ENCODE data around the gene DONSON. TPM values are rescaled to one million over a fixed set of nuclear protein-coding genes. Genes with fewer than 3 reads are reported as not detected.

DONSON gene
- total RNA-seq, 1 experiment from 2014 or later: 104 TPM

DNA sequence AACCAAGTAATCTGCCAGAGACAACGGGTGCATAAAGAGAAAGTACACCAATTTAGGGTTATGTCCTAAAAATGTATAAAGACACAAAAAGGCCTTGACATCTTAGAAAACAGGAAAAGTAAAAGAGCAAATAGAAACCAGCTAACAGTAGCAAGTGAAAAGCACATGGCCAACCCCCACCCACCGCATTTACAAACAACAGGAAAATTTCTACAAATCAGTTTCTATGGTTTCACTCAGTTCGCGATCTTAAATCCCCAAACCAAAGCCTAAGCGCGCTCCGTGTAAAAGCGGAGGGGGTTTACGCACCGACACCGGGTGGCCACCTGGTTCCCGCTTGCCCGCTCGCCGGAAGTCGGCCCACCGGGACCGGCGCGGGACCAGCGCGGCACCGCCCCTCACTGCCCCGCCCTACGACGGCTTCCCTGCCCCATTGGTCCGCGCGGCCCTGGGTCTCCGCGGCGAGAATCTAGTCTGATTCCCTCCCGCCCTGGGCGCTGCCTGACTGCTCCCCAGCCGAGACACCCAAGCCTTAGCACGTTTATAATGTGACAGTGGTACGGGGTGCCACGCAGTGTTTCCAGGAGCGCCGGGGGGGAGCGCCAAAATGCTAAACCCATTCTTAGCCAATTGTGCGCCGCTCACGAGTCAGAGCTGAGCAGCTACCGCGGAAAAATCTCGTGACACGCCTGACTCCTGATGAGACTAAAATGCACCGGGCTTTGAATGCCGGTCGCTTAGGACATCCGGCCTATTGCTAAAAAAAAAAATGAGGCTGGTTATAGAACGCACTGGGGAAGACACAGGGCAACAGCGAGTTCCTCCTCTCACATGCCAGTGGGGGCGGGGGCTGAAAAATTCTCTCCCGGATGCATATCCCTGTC lies 46.5 kb downstream of the DONSON start, which contains the start of gene GART:
TSS of gene GART (minus strand) at position 362 of the 884 bp plus-strand sequence. CDS start 2,802 bp downstream, outside the sequence.
- peak; percentile 83 for DNase-seq (ENCODE audit: low spot score)

DNA sequence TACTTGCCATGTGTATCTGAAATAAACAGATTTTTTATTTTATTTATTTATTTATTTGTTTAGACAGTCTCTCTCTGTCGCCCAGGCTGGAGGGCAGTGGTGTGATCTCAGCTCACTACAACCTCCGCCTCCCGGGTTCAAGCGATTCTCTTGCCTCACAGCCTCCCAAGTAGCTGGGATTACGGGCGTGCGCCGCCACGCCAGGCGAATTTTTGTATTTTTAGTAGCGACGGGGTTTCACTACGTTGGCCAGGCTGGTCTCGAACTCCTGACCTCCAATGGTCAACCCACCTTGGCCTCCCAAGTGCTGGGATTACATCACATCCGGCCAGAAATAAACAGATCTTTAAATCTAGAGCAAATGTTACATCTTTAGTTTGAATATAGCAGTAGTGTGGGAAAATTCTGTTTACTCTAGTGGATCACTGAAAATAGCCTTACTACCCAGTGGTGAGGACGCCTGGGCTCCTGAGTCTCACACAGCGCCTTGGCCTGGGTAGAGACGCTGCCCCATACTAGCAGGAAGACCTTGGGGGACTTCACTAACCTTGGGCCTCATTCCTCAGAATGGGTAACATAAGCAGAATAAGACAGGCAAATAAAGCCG lies 47.3 kb downstream of the DONSON start:
- DNase-seq (ENCODE audit: low spot score): peak; percentile 40

DNA sequence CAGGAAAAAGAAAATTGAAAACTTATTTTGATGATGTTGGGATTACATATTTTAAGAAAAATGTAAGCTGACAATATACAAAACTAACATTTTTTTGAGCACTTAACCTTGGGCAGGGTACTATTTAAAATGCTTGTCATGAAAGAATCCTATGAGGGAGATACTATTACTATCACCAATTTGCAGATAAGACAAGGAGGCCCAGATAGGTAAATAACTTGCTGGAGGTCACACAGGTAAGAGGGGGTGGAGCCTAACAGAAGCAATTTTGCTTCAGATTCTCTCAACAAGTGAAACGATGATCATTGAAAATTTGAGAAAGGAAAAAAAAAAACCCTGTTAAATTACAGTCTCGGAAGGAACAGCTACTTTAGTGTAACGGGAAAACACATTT lies 47.8 kb downstream of the DONSON start:
- no peak for DNase-seq (ENCODE audit: low spot score)

DNA sequence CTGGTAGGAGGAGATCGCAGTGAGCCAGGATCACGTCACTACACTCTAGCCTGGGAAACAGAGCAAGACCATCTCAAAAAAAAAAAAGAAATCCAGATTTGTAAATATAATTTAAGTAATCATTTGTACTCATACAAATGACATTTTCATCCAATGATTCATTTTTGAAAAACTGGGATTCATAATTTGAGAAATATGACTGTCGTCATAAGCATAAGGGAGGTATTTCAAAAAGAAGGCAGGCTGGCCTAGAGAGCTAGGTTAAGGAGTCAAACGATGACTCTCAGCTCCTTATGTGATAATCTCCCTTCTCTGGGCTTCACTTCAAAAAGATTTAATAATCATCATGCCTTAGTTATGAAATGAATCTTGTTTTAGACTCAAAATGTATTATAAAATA lies 48.9 kb downstream of the DONSON start:
- no peak for DNase-seq (ENCODE audit: low spot score)

DNA sequence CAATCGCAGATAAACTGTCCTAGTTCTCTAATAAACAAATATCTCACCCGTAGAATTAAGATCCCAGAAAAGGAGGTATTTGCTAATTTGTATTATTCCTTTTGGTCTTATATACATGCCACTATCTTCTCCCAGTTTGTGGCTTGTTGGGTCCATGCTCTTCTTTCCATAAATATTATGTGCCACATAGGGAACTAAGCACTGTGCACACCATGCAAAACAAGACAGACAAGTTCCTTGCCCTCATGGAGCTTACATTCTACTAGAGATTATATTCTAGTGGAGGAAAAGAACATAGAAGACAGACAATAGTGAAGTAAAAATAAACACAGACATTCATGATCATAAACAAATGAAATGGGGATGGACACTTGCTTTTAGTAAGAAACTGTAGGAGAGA lies 51.3 kb downstream of the DONSON start:
- DNase-seq (ENCODE audit: low spot score): no peak

DNA sequence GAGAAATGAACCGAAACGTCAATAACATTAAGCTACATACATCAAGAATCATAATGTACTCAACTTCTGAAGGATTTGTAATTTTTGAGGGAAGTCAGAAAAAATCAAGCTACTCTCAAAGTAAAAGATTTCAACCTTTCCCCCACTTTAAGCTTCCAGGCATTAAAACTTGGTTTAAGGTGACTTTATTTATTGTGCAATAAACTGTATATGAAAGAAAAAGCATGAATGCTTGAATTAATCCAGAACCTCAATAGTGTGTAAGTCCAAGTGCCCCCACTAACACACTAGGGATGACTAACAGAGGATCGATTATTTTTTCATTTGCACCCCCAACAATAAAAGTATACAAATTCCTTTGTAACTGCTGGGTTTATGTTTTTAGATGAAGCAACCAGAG lies 57.5 kb downstream of the DONSON start:
- DNase-seq (ENCODE audit: low spot score): no peak

Other genes with a start within 250 kb of the DONSON start
- gene IFNGR2, start 185.3 kb downstream of the DONSON start, total RNA-seq (2014; rRNA removed; shearing (Covaris generic)): 70.9 and 73.2 TPM in 2 replicates
- 70.6 and 84.3 TPM in 2 replicates for gene TMEM50B, start 108.7 kb downstream of the DONSON start, total RNA-seq (2014; rRNA removed; shearing (Covaris generic))
- gene DNAJC28, start 97.0 kb downstream of the DONSON start, total RNA-seq (2014; rRNA removed; shearing (Covaris generic)): 1.4 and 1.6 TPM in 2 replicates
- 149 and 187 TPM in 2 replicates for gene GART, start 46.6 kb downstream of the DONSON start, total RNA-seq (2014; rRNA removed; shearing (Covaris generic))
- gene SON, start 45.6 kb downstream of the DONSON start, total RNA-seq (2014; rRNA removed; shearing (Covaris generic)): 82.9 and 106 TPM in 2 replicates
- 25.0 and 40.6 TPM in 2 replicates for gene CRYZL1, start 53.1 kb upstream of the DONSON start, total RNA-seq (2014; rRNA removed; shearing (Covaris generic))
- gene ITSN1, start 53.8 kb upstream of the DONSON start, total RNA-seq (2014; rRNA removed; shearing (Covaris generic)): 45.0 and 53.0 TPM in 2 replicates

Measured in A172 (cell line).